ES-I3 (cell line): ENCODE data around the gene SPTLC2.
"Not testable (repeated sequence)": the region's sequence is repeated elsewhere in the genome, so short reads cannot be mapped to it uniquely, and the experiment has no call there.

ENCODE experiments used
- H3K36me3 ChIP-seq: 2 replicates; pipeline ENCODE4 v1.6.1; 2013; ENCODE audit warnings: mild to moderate bottlenecking, low read length, control low read depth, moderate library complexity; ENCODE audit not compliant: insufficient read depth
- H3K4me1 ChIP-seq: 2 replicates; pipeline ENCODE4 v1.6.1; 2013; ENCODE audit warnings: mild to moderate bottlenecking, control low read depth, low read length; ENCODE audit not compliant: insufficient read depth
- H3K9ac ChIP-seq: 2 replicates; pipeline ENCODE4 v1.6.1; 2013; ENCODE audit warnings: low read depth, mild to moderate bottlenecking, low read length, moderate library complexity
- H3K9me3 ChIP-seq: 2 replicates; pipeline ENCODE4 v1.6.1; 2013; ENCODE audit warnings: mild to moderate bottlenecking, low read length, moderate library complexity; ENCODE audit not compliant: control insufficient read depth, insufficient read depth

The SPTLC2 gene

GRCh38 chr14:77531071-77531470 is 85.4 kb downstream of the SPTLC2 start:
- no peaks in the 10 kb centered on the region for H3K9me3 ChIP-seq
- H3K36me3 ChIP-seq, result no peaks in the 10 kb centered on the region; the same call in 1 of the 2 replicates
- no peaks in the 10 kb centered on the region for H3K4me1 ChIP-seq
- no peak overlapping the region for H3K9ac ChIP-seq

GRCh38 chr14:77529963-77530362 is 86.5 kb downstream of the SPTLC2 start:
- no peaks in the 10 kb centered on the region for H3K4me1 ChIP-seq
- no peak overlapping the region for H3K9ac ChIP-seq
- H3K9me3 ChIP-seq, result no peaks in the 10 kb centered on the region
- no peaks in the 10 kb centered on the region for H3K36me3 ChIP-seq

- no peaks in the 10 kb centered on the region for H3K9me3 ChIP-seq
- no peaks in the 10 kb centered on the region for H3K4me1 ChIP-seq
- H3K9ac ChIP-seq, result no peak overlapping the region
- no peaks in the 10 kb centered on the region for H3K36me3 ChIP-seq
These were observed 87.2 kb downstream of the SPTLC2 start for GRCh38 chr14:77529213-77529612.

- not testable (repeated sequence) for H3K36me3 ChIP-seq, H3K9me3 ChIP-seq, H3K4me1 ChIP-seq, H3K9ac ChIP-seq
These were observed 87.7 kb downstream of the SPTLC2 start for GRCh38 chr14:77528701-77529100.

- H3K36me3 ChIP-seq, result no peaks in the 10 kb centered on the region
- H3K4me1 ChIP-seq, result no peaks in the 10 kb centered on the region
- H3K9ac ChIP-seq, result no peak overlapping the region
- no peaks in the 10 kb centered on the region for H3K9me3 ChIP-seq
These were observed 90.2 kb downstream of the SPTLC2 start for GRCh38 chr14:77526266-77526665.

GRCh38 chr14:77524536-77524935 is 91.9 kb downstream of the SPTLC2 start:
- no peak overlapping the region for H3K9ac ChIP-seq
- H3K36me3 ChIP-seq, result peaks cover 7% of the 10 kb centered on the region
- H3K4me1 ChIP-seq, result no peaks in the 10 kb centered on the region
- H3K9me3 ChIP-seq, result no peaks in the 10 kb centered on the region

GRCh38 chr14:77523109-77523508 is 93.3 kb downstream of the SPTLC2 start:
- no peak overlapping the region for H3K9ac ChIP-seq
- H3K36me3 ChIP-seq, result peaks cover 10% of the 10 kb centered on the region
- no peaks in the 10 kb centered on the region for H3K9me3 ChIP-seq
- H3K4me1 ChIP-seq, result no peaks in the 10 kb centered on the region

GRCh38 chr14:77520555-77520954 is 95.9 kb downstream of the SPTLC2 start:
- Histone ChIP-seq H3K36me3 (peaks cover 15% of the 10 kb centered on the region), H3K9me3 (no peaks in the 10 kb centered on the region), H3K4me1 (no peaks in the 10 kb centered on the region), H3K9ac (no peak overlapping the region)

DNA sequence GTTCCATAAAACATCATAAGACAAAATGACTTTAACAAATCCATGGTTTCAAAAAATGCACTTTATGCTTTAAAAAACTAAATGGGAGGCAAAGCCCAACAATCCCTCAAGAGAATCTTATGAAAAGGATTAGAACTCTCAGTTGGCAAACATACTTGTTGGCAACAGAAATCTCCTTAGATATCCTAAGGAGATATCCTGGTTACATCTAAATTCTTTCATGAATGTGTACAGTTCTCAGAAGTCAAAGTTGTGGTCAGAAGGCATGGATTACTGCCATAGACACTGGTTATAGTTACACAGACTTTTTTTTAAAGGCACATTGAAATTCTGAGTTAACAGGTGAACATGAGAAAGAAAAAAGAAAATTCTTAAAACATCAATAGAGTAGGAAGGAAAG is 100.3 kb downstream of the SPTLC2 start:
- Histone ChIP-seq H3K9ac (no peak overlapping the region), H3K4me1 (no peaks in the 10 kb centered on the region), H3K36me3 (peaks cover 18% of the 10 kb centered on the region), H3K9me3 (no peaks in the 10 kb centered on the region)

GRCh38 chr14:77511486-77512162 is 104.8 kb downstream of the SPTLC2 start:
- no peaks in the 10 kb centered on the region for H3K4me1 ChIP-seq
- no peak overlapping the region for H3K9ac ChIP-seq
- peaks cover 5% of the 10 kb centered on the region; the same call in 1 of the 2 replicates for H3K36me3 ChIP-seq
- no peaks in the 10 kb centered on the region for H3K9me3 ChIP-seq

DNA sequence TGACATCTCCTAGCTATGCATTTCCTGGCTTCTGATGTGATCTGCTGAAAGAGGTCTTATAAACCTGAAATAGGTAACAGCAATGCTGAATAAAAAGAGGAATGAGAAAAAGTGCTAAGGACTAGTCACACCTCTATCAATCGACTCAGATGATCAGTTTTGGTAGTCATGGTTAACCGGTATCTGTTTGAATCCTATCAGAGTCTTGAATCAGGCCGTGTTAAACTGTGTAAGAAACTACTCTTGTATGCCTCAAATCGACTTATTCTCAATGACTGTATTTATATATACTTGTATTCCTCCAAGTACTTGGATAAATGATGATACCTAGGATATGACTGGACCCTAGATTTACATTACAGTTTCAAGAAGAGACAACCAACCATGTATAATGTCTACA is 107.1 kb downstream of the SPTLC2 start:
- H3K9me3 ChIP-seq, result no peaks in the 10 kb centered on the region
- peaks cover 5% of the 10 kb centered on the region; the same call in 1 of the 2 replicates for H3K36me3 ChIP-seq
- no peaks in the 10 kb centered on the region for H3K4me1 ChIP-seq
- H3K9ac ChIP-seq, result no peak overlapping the region

GRCh38 chr14:77508876-77509275 is 107.6 kb downstream of the SPTLC2 start:
- Histone ChIP-seq H3K9ac (no peak overlapping the region), H3K9me3 (no peaks in the 10 kb centered on the region), H3K36me3 (peaks cover 5% of the 10 kb centered on the region; the same call in 1 of the 2 replicates), H3K4me1 (no peaks in the 10 kb centered on the region)

DNA sequence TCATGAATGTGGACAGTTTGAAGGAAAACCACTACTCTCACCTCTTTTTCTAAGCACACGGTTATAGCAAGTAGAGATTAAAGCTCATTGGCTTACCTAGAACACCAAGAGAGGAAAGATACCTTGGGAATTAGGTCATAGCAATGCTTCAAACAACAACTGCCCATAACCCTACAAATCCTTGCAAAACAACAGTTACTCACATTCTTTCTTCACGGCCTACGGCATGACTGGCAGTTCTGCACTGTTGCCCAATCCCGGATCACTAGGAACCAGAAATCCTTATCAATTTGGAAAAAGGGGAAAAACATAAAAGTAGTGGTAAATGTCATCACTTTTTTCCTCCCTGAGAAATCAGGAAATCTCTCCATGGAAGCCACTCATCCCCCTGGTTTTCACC is 108.2 kb downstream of the SPTLC2 start:
- Histone ChIP-seq H3K4me1 (no peaks in the 10 kb centered on the region), H3K36me3 (peaks cover 5% of the 10 kb centered on the region), H3K9ac (no peak overlapping the region), H3K9me3 (no peaks in the 10 kb centered on the region)

DNA sequence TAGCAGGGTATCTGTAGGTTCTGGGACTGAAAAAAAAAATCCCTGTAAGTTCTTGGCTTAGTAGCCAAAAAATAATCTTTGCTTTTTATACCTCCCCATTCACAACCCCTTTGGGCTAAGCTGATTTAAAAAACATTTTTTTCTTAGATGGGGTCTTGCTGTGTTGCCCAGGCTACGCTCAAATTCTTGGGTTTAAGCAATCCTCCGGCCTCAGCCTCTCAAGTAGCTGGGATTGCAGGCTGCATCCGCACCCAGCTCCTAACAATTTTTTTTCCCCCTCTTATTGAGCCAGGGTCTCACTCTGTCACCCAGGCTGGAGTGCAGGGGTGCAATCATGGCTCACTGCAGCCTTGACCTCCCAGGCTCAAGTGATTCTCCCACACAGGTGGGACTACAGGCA is 108.7 kb downstream of the SPTLC2 start:
- H3K9me3 ChIP-seq, result no peaks in the 10 kb centered on the region
- no peak overlapping the region for H3K9ac ChIP-seq
- H3K4me1 ChIP-seq, result no peaks in the 10 kb centered on the region
- peaks cover 5% of the 10 kb centered on the region for H3K36me3 ChIP-seq

- H3K4me1 ChIP-seq, result no peaks in the 10 kb centered on the region
- H3K36me3 ChIP-seq, result no peaks in the 10 kb centered on the region; the same call in 1 of the 2 replicates
- H3K9me3 ChIP-seq, result no peaks in the 10 kb centered on the region
- H3K9ac ChIP-seq, result no peak overlapping the region
These were observed 111.4 kb downstream of the SPTLC2 start for GRCh38 chr14:77505031-77505430.
